ENCODE results near the gene KANTR. TPM values are rescaled to one million over a fixed set of nuclear protein-coding genes. Genes with fewer than 3 reads are reported as not detected.

Gene KANTR
- total and polyA plus RNA-seq, 2 of the 4 experiments (the other 2 are of a cell fraction) = 1.6 to 6.3 TPM

DNA sequence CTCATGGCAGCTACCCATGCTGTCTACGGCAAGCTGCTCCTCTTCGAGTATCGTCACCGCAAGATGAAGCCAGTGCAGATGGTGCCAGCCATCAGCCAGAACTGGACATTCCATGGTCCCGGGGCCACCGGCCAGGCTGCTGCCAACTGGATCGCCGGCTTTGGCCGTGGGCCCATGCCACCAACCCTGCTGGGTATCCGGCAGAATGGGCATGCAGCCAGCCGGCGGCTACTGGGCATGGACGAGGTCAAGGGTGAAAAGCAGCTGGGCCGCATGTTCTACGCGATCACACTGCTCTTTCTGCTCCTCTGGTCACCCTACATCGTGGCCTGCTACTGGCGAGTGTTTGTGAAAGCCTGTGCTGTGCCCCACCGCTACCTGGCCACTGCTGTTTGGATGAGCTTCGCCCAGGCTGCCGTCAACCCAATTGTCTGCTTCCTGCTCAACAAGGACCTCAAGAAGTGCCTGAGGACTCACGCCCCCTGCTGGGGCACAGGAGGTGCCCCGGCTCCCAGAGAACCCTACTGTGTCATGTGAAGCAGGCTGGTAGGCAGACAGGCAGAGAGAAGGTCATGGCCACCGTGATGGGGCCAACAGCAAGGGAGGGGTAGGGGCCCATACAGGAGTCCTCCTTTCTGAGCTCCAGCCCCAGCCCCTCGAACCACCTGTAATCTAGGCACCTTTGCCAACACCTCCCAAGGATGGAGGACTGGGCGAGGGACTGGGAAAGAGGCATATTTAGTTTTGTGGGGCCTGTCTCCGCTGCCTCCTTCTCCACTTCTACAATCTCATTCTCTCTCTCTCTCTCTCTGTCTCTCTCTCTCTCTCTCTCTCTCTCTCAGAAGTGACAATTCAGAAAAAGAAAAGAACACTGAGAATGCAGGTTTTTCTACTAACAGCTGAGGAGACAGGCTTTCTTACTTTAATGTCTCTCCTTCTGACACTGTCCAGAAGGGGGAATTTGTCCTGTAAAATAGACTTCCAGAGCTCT, 16.4 kb upstream of the KANTR start:
- Histone ChIP-seq H3K4me1 (ENCODE audit: control insufficient read depth, insufficient read depth, low read length) (peaks cover 3% of the 10 kb centered on the region; the same call in 1 of the 2 replicates), H4K8ac (ENCODE audit: low read depth in 2 of 2, low read length in 2 of 2) (no peak overlapping the region), H3K4ac (ENCODE audit: low read depth, low read length) (no peak overlapping the region), H2BK120ac (ENCODE audit: low read depth, low read length) (no peak overlapping the region), H4K20me1 (ENCODE audit: insufficient read depth, low read length) (peaks cover 6% of the 10 kb centered on the region), H2AK9ac (replicated peaks; ENCODE audit: low read depth, low read length, poor library complexity) (no peak overlapping the region), H2BK5ac (ENCODE audit: low read depth, low read length, poor library complexity, severe bottlenecking) (no peak overlapping the region), H2AFZ (replicated peaks; ENCODE audit: low read length, poor library complexity) (no peak overlapping the region), H3K56ac (ENCODE audit: extremely low read depth, insufficient read depth, low read length) (no peak overlapping the region), H3K9ac (ENCODE audit: low read depth, low read length) (no peak overlapping the region), H3K9me3 (ENCODE audit: control insufficient read depth, insufficient read depth, low read length) (no peaks in the 10 kb centered on the region), H3K9me1 (ENCODE audit: insufficient read depth, low read length) (0 out of 2 replicates have a peak, but pooled peaks cover 3% of the 10 kb centered on the region), H3K27me3 (ENCODE audit: control insufficient read depth, insufficient read depth, low read length) (no peaks in the 10 kb centered on the region; the same call in 1 of the 2 replicates), H4K91ac (ENCODE audit: insufficient read depth, low read depth, low read length) (no peak overlapping the region), H3K18ac (ENCODE audit: low read depth, low read length) (no peak overlapping the region), H3K36me3 (ENCODE audit: control insufficient read depth, insufficient read depth, low read length) (peaks cover 13% of the 10 kb centered on the region), H3K23ac (ENCODE audit: low read depth, low read length) (no peak overlapping the region), H3K4me3 (ENCODE audit: insufficient read depth, low read depth, low read length) (no peak overlapping the region), H3K79me1 (ENCODE audit: low read depth in 1 of 2, low read length in 2 of 2) (peaks cover 0 to 10% of the 10 kb centered on the region in 2 experiments; a peak in 1 of 4 replicates), H3K14ac (replicated peaks; ENCODE audit: low read depth, low read length) (no peak overlapping the region), H2BK15ac (ENCODE audit: low read depth, low read length) (no peak overlapping the region), H2AK5ac (ENCODE audit: low read depth, low read length) (no peak overlapping the region), H2BK20ac (ENCODE audit: low read depth, low read length) (no peak overlapping the region), H3K27ac (ENCODE audit: insufficient read depth, low read length) (no peak overlapping the region), H4K5ac (ENCODE audit: low read depth, low read length) (no peak overlapping the region), H3K4me2 (ENCODE audit: low read depth, low read length) (no peak overlapping the region)
- in situ Hi-C loops (cut with MboI; ENCODE audit: low sequenced_read_pairs) (no loop called here), intact Hi-C loops (cut with micrococcal nuclease) (no loop called here), dilution Hi-C loops (cut with HindIII; ENCODE audit: low sequenced_read_pairs, unreplicated experiment) (no loop called here)
- WGBS, 2 experiments (ENCODE audit: extremely low coverage in 2 of 2, insufficient read length in 1 of 2) = 92% methylated on average over 20 of the region's 27 CpGs; no CpG with 5 or more reads in 1 of the 2 experiments
- DNase-seq = no peak
- no peak for ATAC-seq (ENCODE audit: low read depth)
- CTCF ChIA-PET = no interaction called here
- POLR2A ChIA-PET (ENCODE audit: unreplicated experiment) = no interaction called here
- BruUV-seq (replicated peaks) = no TSS peak
- no peak for TF ChIP-seq POLR2A (IDR thresholded peaks at IDR 0.05; ENCODE audit: low read depth, low read length)
- TF ChIP-seq RCOR1 (IDR thresholded peaks at IDR 0.05; ENCODE audit: insufficient replicate concordance, low read length) = no peak
- no peak for TF ChIP-seq MAZ (IDR thresholded peaks at IDR 0.05; ENCODE audit: borderline replicate concordance, low read depth, low read length)
- TF ChIP-seq, protein P1, sequence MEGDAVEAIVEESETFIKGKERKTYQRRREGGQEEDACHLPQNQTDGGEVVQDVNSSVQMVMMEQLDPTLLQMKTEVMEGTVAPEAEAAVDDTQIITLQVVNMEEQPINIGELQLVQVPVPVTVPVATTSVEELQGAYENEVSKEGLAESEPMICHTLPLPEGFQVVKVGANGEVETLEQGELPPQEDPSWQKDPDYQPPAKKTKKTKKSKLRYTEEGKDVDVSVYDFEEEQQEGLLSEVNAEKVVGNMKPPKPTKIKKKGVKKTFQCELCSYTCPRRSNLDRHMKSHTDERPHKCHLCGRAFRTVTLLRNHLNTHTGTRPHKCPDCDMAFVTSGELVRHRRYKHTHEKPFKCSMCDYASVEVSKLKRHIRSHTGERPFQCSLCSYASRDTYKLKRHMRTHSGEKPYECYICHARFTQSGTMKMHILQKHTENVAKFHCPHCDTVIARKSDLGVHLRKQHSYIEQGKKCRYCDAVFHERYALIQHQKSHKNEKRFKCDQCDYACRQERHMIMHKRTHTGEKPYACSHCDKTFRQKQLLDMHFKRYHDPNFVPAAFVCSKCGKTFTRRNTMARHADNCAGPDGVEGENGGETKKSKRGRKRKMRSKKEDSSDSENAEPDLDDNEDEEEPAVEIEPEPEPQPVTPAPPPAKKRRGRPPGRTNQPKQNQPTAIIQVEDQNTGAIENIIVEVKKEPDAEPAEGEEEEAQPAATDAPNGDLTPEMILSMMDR (conservative IDR thresholded peaks at IDR 0.05; ENCODE audit: low read depth, low read length) = no peak
- no peak for TF ChIP-seq NFE2L2 (IDR thresholded peaks at IDR 0.05; ENCODE audit: low read depth, low read length)
- TF ChIP-seq USF2 (IDR thresholded peaks at IDR 0.05; ENCODE audit: low read depth, low read length) = no peak
- TF ChIP-seq MAFK (IDR thresholded peaks at IDR 0.05; ENCODE audit: low read depth, low read length) = no peak
- no peak for TF ChIP-seq ELK1 (IDR thresholded peaks at IDR 0.05; ENCODE audit: borderline replicate concordance, low read depth, low read length)
- no peak for TF ChIP-seq RFX5 (IDR thresholded peaks at IDR 0.05; ENCODE audit: low read depth, low read length)
- TF ChIP-seq FOS (IDR thresholded peaks at IDR 0.05; ENCODE audit: low read depth, low read length) = no peak
- no peak for TF ChIP-seq RAD21 (IDR thresholded peaks at IDR 0.05; ENCODE audit: low read length)
- no peak for TF ChIP-seq BHLHE40 (IDR thresholded peaks at IDR 0.05; ENCODE audit: low read depth, low read length)
- no peak for TF ChIP-seq MXI1 (IDR thresholded peaks at IDR 0.05; ENCODE audit: borderline replicate concordance, low read depth, low read length)
- TF ChIP-seq CEBPB (IDR thresholded peaks at IDR 0.05; ENCODE audit: low read depth, low read length) = no peak
